ENCODE measurements around the gene USP35. TPM values are rescaled to one million over a fixed set of nuclear protein-coding genes. Genes with fewer than 3 reads are reported as not detected.
A peak's percentile ranks its signal among the peaks of the same experiment; 100 is the strongest.

The USP35 gene
- total RNA-seq, result 10 to 100 TPM; 26.8 to 28.0 TPM
- 10 to 100 TPM in 1 of 2 donors, 1 to 10 TPM in 1; 3.0 to 18.7 TPM for polyA plus RNA-seq
- long read RNA-seq, donor 1, partial matches to known transcripts, result 3 of 7 reads
- long read RNA-seq, donor 1, other reads (novel, unspliced or antisense), result 3 of 7 reads
- long read RNA-seq, donor 2, full-length matches to known transcripts, result 2 of 12 reads
- long read RNA-seq, donor 2, partial matches to known transcripts, result 6 of 12 reads
- long read RNA-seq, donor 2, other reads (novel, unspliced or antisense), result 4 of 12 reads

- intact Hi-C loops (cut with DNase I), result loop anchor here in 1 of 2 donors (1.0 to 5.0 kb wide), 3 partner anchors 19 to 50 kb away; partner anchors contain the start of gene ALG8
- H3K27me3 ChIP-seq (ENCODE audit: control insufficient read depth in 1 of 2, insufficient read depth in 2 of 2, low read length in 1 of 2), result no peaks in the 10 kb centered on the region
- H3K4me1 ChIP-seq (ENCODE audit: control insufficient read depth in 1 of 2, insufficient read depth in 2 of 2, low read length in 2 of 2), result peaks cover 0 to 5% of the 10 kb centered on the region in 2 donors
- DNase-seq, result peak; percentile 99
- H3K9me3 ChIP-seq (ENCODE audit: control insufficient read depth, low read length), result no peaks in the 10 kb centered on the region
- H3K4me3 ChIP-seq (ENCODE audit: low read length in 2 of 2), result peak within 1 kb of the TSS; percentile 73 to 77
- ATAC-seq (ENCODE audit: low FRiP score), result peak; percentile 97
- H3K27ac ChIP-seq (ENCODE audit: low read depth in 1 of 2, low read length in 2 of 2), result peak within 1 kb of the TSS in 1 of 2 donors; percentile 58
- 0 to 1% methylated on average over 66 to 74 of the region's 74 CpGs for WGBS, 2 donors
- H3K36me3 ChIP-seq (ENCODE audit: control insufficient read depth in 1 of 2, insufficient read depth in 2 of 2, low read length in 1 of 2), result no peaks in the 10 kb centered on the region
These were observed at the start of gene USP35, which contains the start of gene KCTD21 for GRCh38 chr11:78188286-78189173. Gene USP35, plus strand, starts transcription at chr11:78188919. Its CDS starts 7,327 bp downstream, at chr11:78196246. Gene KCTD21, minus strand, starts transcription at chr11:78188626. Its CDS starts 14,072 bp downstream, at chr11:78174554.

- intact Hi-C loops (cut with DNase I), result loop anchor here in 1 of 2 donors (2.0 to 5.0 kb wide), 2 partner anchors 49 to 278 kb away; partner anchors contain the start of genes GAB2, KCTD21 and USP35
- H3K27me3 ChIP-seq (ENCODE audit: control insufficient read depth in 1 of 2, insufficient read depth in 2 of 2, low read length in 1 of 2), result no peaks in the 10 kb centered on the region
- peak within 1 kb of the TSS in 1 of 2 donors; percentile 9 for H3K27ac ChIP-seq (ENCODE audit: low read depth in 1 of 2, low read length in 2 of 2)
- no peaks in the 10 kb centered on the region for H3K9me3 ChIP-seq (ENCODE audit: control insufficient read depth, low read length)
- peak; percentile 98 for ATAC-seq (ENCODE audit: low FRiP score)
- H3K36me3 ChIP-seq (ENCODE audit: control insufficient read depth in 1 of 2, insufficient read depth in 2 of 2, low read length in 1 of 2), result no peaks in the 10 kb centered on the region
- 1 to 2% methylated on average over 52 of the region's 52 CpGs for WGBS, 2 donors
- no peaks in the 10 kb centered on the region for H3K4me1 ChIP-seq (ENCODE audit: control insufficient read depth in 1 of 2, insufficient read depth in 2 of 2, low read length in 2 of 2)
- H3K4me3 ChIP-seq (ENCODE audit: low read length in 2 of 2), result peak within 1 kb of the TSS; percentile 69 to 81
- peak; percentile 97 to 99 for DNase-seq
These were observed 49.0 kb upstream of the USP35 start, which contains the start of gene ALG8 for GRCh38 chr11:78139422-78140391. Gene ALG8, minus strand, starts transcription at chr11:78139626. Its CDS starts 38 bp downstream, at chr11:78139588.

DNA sequence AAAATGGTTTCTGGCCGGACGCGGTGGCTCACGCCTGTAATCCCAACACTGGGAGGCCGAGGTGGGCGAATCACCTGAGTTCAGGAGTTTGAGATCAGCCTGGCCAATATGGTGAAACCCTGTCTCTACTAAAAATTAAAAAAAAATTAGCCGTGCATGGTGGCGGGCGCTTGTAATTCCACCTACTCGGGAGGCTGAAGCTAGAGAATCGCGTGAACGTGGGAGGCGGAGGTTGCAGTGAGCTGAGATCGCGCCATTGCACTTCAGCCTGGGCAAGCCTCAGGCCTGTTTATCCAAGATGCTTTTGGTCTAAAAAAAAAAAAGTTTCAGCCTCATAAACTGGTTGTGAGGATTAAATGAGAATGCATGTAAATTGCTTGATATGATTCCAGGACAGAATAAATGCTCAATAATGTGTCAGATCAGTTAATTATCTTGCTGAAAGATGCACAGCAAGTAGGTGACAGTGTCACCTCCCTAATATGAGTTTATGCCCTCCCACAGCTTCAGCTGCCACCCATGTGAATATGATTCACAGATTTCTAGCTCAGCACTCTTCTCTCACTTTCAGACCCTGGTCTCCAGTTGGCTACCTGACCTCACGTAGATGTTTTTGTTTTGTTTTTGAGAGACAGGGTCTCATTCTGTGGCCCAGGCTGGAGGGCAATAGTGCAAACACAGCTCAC lies 48.2 kb upstream of the USP35 start:
- H3K36me3 ChIP-seq (ENCODE audit: control insufficient read depth in 1 of 2, insufficient read depth in 2 of 2, low read length in 1 of 2), result no peaks in the 10 kb centered on the region
- DNase-seq (no peak), ATAC-seq (ENCODE audit: low FRiP score) (no peak)
- H3K4me1 ChIP-seq (ENCODE audit: control insufficient read depth in 1 of 2, insufficient read depth in 2 of 2, low read length in 2 of 2), result no peaks in the 10 kb centered on the region
- H3K27me3 ChIP-seq (ENCODE audit: control insufficient read depth in 1 of 2, insufficient read depth in 2 of 2, low read length in 1 of 2), result no peaks in the 10 kb centered on the region
- H3K9me3 ChIP-seq (ENCODE audit: control insufficient read depth, low read length), result no peaks in the 10 kb centered on the region
- intact Hi-C loops (cut with DNase I), result loop anchor here in 1 of 2 donors (5.0 kb wide), 1 partner anchor 277 kb away; the partner anchor contains the start of gene GAB2
- peak overlapping the region in 1 of 2 donors; percentile 69 for H3K4me3 ChIP-seq (ENCODE audit: low read length in 2 of 2)
- no peak overlapping the region for H3K27ac ChIP-seq (ENCODE audit: low read depth in 1 of 2, low read length in 2 of 2)
- 63 to 69% methylated on average over 17 of the region's 17 CpGs for WGBS, 2 donors

DNA sequence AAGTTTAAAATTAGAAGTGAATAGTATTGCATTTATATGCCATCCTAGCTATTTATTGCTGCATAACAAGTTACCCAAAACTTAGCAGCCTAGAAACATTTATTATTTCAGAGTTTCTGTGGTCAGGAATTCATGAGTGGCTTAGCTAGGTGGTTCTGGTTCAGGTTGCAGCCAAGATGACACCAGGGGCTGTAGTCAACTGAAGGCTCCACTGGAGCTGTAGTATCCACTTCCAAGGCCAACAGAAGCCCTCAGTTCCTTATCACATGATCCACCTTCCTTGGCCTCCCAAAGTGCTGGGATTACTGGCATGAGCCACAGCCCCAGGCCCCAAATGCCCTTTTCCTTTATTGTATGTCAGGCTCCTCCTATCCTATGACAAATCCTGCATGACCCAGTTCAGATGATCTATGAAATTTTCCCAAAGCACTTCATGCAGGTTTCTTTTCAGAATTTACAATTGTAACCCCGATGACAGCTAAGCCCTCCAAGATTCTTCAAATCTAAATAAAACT lies 43.2 kb upstream of the USP35 start:
- ATAC-seq (ENCODE audit: low FRiP score), result no peak
- intact Hi-C loops (cut with DNase I), result loop anchor here (5.0 kb wide), 4 partner anchors 47 to 417 kb away; partner anchors contain the start of gene GAB2 (in 1 of the 2)
- Histone ChIP-seq H3K9me3 (ENCODE audit: control insufficient read depth, low read length) (no peaks in the 10 kb centered on the region), H3K27ac (ENCODE audit: low read depth in 1 of 2, low read length in 2 of 2) (no peak overlapping the region), H3K4me1 (ENCODE audit: control insufficient read depth in 1 of 2, insufficient read depth in 2 of 2, low read length in 2 of 2) (no peaks in the 10 kb centered on the region), H3K4me3 (ENCODE audit: low read length in 2 of 2) (no peak overlapping the region), H3K36me3 (ENCODE audit: control insufficient read depth in 1 of 2, insufficient read depth in 2 of 2, low read length in 1 of 2) (no peaks in the 10 kb centered on the region), H3K27me3 (ENCODE audit: control insufficient read depth in 1 of 2, insufficient read depth in 2 of 2, low read length in 1 of 2) (no peaks in the 10 kb centered on the region)
- DNase-seq, result no peak
- WGBS, 2 donors, result 65 to 74% methylated on average over 1 of the region's 1 CpG

DNA sequence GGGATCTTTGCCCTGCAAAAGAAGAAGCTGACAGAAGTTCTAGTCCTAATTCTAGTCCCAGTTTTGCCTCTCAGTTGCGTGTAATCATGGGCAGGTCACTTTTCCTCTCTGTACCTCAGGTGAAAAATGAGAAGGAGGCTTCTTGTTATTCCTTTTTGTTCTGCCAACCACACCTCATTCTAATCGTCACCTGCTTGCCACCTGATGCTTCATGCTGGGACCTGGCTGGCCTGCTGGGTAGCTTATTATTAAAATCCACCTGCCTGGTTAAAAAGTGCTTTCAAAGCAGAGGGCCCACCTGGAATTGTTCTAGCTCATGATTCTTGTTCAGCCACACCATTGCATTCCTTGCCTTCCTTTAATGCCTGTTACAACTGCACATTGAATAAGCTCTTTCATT lies 40.9 kb upstream of the USP35 start:
- ATAC-seq (ENCODE audit: low FRiP score) (no peak), DNase-seq (peak in 1 of 2 donors; percentile 3)
- no peaks in the 10 kb centered on the region for H3K27me3 ChIP-seq (ENCODE audit: control insufficient read depth in 1 of 2, insufficient read depth in 2 of 2, low read length in 1 of 2)
- H3K9me3 ChIP-seq (ENCODE audit: control insufficient read depth, low read length), result no peaks in the 10 kb centered on the region
- WGBS, 2 donors, result 95% methylated on average over 2 of the region's 2 CpGs
- no peak overlapping the region for H3K27ac ChIP-seq (ENCODE audit: low read depth in 1 of 2, low read length in 2 of 2)
- intact Hi-C loops (cut with DNase I), result loop anchor here (5.0 kb wide), 4 partner anchors 44 to 414 kb away; partner anchors contain the start of gene GAB2 (in 1 of the 2)
- no peaks in the 10 kb centered on the region for H3K4me1 ChIP-seq (ENCODE audit: control insufficient read depth in 1 of 2, insufficient read depth in 2 of 2, low read length in 2 of 2)
- no peak overlapping the region for H3K4me3 ChIP-seq (ENCODE audit: low read length in 2 of 2)
- H3K36me3 ChIP-seq (ENCODE audit: control insufficient read depth in 1 of 2, insufficient read depth in 2 of 2, low read length in 1 of 2), result no peaks in the 10 kb centered on the region

DNA sequence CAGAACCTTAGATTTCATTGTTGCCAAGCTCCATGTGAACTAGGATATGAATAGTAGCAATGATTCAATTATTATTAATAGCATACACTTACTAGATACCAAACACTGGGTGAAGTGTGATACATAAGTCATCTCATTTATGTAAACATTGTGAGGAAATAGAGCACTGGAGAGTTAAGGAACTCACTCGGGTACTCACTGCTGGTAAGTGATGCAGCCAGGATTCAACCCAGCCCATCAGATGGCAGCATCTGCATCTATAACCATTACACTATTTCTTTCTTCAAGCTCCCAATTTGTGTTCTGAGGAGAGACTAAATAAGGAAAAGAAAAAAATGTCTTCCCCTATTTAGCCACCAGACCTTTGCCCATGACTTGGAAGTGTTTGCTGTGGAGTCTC lies 39.1 kb upstream of the USP35 start:
- no peaks in the 10 kb centered on the region for H3K4me1 ChIP-seq (ENCODE audit: control insufficient read depth in 1 of 2, insufficient read depth in 2 of 2, low read length in 2 of 2)
- WGBS, 2 donors, result 0% methylated on average over 1 of the region's 1 CpG
- ATAC-seq (ENCODE audit: low FRiP score) (peak; percentile 81), DNase-seq (peak in 1 of 2 donors; percentile 74)
- H3K9me3 ChIP-seq (ENCODE audit: control insufficient read depth, low read length), result no peaks in the 10 kb centered on the region
- no peak overlapping the region for H3K4me3 ChIP-seq (ENCODE audit: low read length in 2 of 2)
- no peak overlapping the region for H3K27ac ChIP-seq (ENCODE audit: low read depth in 1 of 2, low read length in 2 of 2)
- no peaks in the 10 kb centered on the region for H3K36me3 ChIP-seq (ENCODE audit: control insufficient read depth in 1 of 2, insufficient read depth in 2 of 2, low read length in 1 of 2)
- H3K27me3 ChIP-seq (ENCODE audit: control insufficient read depth in 1 of 2, insufficient read depth in 2 of 2, low read length in 1 of 2), result no peaks in the 10 kb centered on the region
- intact Hi-C loops (cut with DNase I), result loop anchor here (5.0 kb wide), 5 partner anchors 38 to 413 kb away; partner anchors contain the start of genes GAB2 (in 1 of the 2), KCTD21 (in 1 of the 2) and USP35 (in 1 of the 2)

DNA sequence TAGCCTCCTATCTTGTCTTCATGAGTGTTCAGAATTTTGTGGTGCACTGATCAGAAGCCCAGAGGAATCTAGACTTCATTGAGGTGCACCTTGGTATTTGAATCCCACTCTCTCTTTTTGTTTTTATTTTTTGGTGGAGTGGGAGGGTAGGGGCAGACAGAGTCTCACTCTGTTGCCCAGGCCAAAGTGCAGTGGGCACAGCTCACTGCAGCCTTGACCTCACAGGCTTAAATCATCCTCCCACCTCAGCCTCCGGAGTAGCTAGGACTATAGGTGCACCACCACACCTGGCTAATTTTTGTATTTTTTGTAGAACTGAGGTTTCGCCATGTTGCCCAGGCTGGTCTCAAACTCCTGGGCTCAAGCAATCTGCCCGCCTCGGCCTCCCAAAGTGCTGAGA lies 38.4 kb upstream of the USP35 start:
- Histone ChIP-seq H3K4me3 (ENCODE audit: low read length in 2 of 2) (no peak overlapping the region), H3K27me3 (ENCODE audit: control insufficient read depth in 1 of 2, insufficient read depth in 2 of 2, low read length in 1 of 2) (no peaks in the 10 kb centered on the region), H3K9me3 (ENCODE audit: control insufficient read depth, low read length) (no peaks in the 10 kb centered on the region), H3K27ac (ENCODE audit: low read depth in 1 of 2, low read length in 2 of 2) (no peak overlapping the region), H3K36me3 (ENCODE audit: control insufficient read depth in 1 of 2, insufficient read depth in 2 of 2, low read length in 1 of 2) (no peaks in the 10 kb centered on the region), H3K4me1 (ENCODE audit: control insufficient read depth in 1 of 2, insufficient read depth in 2 of 2, low read length in 2 of 2) (no peaks in the 10 kb centered on the region)
- DNase-seq (no peak), ATAC-seq (ENCODE audit: low FRiP score) (no peak)
- WGBS, 2 donors, result 96% methylated on average over 4 of the region's 4 CpGs
- intact Hi-C loops (cut with DNase I), result loop anchor here in 1 of 2 donors (5.0 kb wide), 2 partner anchors 37 to 412 kb away; partner anchors contain the start of genes KCTD21 and USP35

Measured in aorta (tissue), 5 donors.